GM23338 (cell line): ENCODE measurements around the gene HS3ST6.
"Not testable (repeated sequence)": the region's sequence is repeated elsewhere in the genome, so short reads cannot be mapped to it uniquely, and the experiment has no call there.

ENCODE experiments used
- EZH2 ChIP-seq: fragments of 200-600 bp; sonication (generic); IDR thresholded peaks from one replicate; pipeline ENCODE4 v1.8.0; 2017; ENCODE audit warnings: antibody characterized with exemption, mild to moderate bottlenecking, low read depth; ENCODE audit not compliant: unreplicated experiment
- EZH2phosphoT487 ChIP-seq: fragments of 200-600 bp; sonication (generic); IDR thresholded peaks from one replicate; pipeline ENCODE4 v1.8.1; 2018; ENCODE audit warnings: antibody characterized with exemption; ENCODE audit not compliant: unreplicated experiment
- POLR2AphosphoS5 ChIP-seq: IDR thresholded peaks from 2 replicates; pipeline ENCODE4 v1.6.1; 2016; ENCODE audit warnings: antibody characterized with exemption, low read depth
- STAT1 ChIP-seq: IDR thresholded peaks from one replicate; pipeline ENCODE4 v1.6.1; 2016; ENCODE audit warnings: antibody characterized with exemption; ENCODE audit not compliant: unreplicated experiment
- ZNF114 ChIP-seq: fragments of 250-450 bp; sonication (Bioruptor Pico); IDR thresholded peaks from 2 replicates; pipeline ENCODE4 v1.5.0; 2020; ENCODE audit warnings: mild to moderate bottlenecking, moderate library complexity
- TF ChIP-seq, protein P1 (sequence below), 2 experiments: fragments of 200-600 bp in 1 of 2; sonication (generic) in 1 of 2; conservative IDR thresholded peaks; 2 replicates each; pipeline versions ENCODE4 v1.5.1 to v1.6.1; 2016 to 2017; ENCODE audit warnings: antibody characterized with exemption in 2 of 2, low read depth in 2 of 2, mild to moderate bottlenecking in 2 of 2, moderate library complexity in 1 of 2
- TF ChIP-seq, protein P2 (sequence below): fragments of 250-450 bp; sonication (Bioruptor Pico); IDR thresholded peaks from 2 replicates; pipeline ENCODE4 v1.5.0; 2020; ENCODE audit warnings: mild to moderate bottlenecking, moderate library complexity
- TF ChIP-seq, protein P3 (sequence below): IDR thresholded peaks from one replicate; pipeline ENCODE4 v1.6.1; 2018; ENCODE audit warnings: antibody characterized with exemption; ENCODE audit not compliant: unreplicated experiment

DNA sequence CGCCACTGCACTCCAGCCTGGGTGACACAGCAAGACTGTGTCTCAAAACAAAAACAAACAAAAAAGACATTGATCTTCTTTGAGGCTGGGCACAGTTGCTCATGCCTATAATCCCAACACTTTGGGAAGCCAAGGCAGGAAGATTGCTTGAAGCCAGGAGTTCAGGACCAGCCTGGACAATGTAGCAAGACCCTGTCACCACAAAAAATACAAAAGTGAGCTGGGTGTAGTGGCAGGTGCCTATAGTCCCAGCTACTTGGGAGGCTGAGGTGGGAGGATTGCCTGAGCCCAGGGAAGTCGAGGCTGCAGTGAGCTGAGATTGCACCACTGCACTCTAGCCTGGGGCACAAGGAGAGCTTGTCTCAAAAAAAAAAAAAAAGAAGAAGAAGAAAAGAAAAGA, 20.5 kb downstream of the HS3ST6 start:
- TF ChIP-seq, protein P1, sequence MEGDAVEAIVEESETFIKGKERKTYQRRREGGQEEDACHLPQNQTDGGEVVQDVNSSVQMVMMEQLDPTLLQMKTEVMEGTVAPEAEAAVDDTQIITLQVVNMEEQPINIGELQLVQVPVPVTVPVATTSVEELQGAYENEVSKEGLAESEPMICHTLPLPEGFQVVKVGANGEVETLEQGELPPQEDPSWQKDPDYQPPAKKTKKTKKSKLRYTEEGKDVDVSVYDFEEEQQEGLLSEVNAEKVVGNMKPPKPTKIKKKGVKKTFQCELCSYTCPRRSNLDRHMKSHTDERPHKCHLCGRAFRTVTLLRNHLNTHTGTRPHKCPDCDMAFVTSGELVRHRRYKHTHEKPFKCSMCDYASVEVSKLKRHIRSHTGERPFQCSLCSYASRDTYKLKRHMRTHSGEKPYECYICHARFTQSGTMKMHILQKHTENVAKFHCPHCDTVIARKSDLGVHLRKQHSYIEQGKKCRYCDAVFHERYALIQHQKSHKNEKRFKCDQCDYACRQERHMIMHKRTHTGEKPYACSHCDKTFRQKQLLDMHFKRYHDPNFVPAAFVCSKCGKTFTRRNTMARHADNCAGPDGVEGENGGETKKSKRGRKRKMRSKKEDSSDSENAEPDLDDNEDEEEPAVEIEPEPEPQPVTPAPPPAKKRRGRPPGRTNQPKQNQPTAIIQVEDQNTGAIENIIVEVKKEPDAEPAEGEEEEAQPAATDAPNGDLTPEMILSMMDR (conservative IDR thresholded peaks at IDR 0.05; ENCODE audit: low read depth in 2 of 2) = not testable (repeated sequence)
- TF ChIP-seq POLR2AphosphoS5; EZH2phosphoT487; EZH2; ZNF114 (CRISPR knock-in tag); STAT1: not testable (repeated sequence)
- TF ChIP-seq, protein P2, sequence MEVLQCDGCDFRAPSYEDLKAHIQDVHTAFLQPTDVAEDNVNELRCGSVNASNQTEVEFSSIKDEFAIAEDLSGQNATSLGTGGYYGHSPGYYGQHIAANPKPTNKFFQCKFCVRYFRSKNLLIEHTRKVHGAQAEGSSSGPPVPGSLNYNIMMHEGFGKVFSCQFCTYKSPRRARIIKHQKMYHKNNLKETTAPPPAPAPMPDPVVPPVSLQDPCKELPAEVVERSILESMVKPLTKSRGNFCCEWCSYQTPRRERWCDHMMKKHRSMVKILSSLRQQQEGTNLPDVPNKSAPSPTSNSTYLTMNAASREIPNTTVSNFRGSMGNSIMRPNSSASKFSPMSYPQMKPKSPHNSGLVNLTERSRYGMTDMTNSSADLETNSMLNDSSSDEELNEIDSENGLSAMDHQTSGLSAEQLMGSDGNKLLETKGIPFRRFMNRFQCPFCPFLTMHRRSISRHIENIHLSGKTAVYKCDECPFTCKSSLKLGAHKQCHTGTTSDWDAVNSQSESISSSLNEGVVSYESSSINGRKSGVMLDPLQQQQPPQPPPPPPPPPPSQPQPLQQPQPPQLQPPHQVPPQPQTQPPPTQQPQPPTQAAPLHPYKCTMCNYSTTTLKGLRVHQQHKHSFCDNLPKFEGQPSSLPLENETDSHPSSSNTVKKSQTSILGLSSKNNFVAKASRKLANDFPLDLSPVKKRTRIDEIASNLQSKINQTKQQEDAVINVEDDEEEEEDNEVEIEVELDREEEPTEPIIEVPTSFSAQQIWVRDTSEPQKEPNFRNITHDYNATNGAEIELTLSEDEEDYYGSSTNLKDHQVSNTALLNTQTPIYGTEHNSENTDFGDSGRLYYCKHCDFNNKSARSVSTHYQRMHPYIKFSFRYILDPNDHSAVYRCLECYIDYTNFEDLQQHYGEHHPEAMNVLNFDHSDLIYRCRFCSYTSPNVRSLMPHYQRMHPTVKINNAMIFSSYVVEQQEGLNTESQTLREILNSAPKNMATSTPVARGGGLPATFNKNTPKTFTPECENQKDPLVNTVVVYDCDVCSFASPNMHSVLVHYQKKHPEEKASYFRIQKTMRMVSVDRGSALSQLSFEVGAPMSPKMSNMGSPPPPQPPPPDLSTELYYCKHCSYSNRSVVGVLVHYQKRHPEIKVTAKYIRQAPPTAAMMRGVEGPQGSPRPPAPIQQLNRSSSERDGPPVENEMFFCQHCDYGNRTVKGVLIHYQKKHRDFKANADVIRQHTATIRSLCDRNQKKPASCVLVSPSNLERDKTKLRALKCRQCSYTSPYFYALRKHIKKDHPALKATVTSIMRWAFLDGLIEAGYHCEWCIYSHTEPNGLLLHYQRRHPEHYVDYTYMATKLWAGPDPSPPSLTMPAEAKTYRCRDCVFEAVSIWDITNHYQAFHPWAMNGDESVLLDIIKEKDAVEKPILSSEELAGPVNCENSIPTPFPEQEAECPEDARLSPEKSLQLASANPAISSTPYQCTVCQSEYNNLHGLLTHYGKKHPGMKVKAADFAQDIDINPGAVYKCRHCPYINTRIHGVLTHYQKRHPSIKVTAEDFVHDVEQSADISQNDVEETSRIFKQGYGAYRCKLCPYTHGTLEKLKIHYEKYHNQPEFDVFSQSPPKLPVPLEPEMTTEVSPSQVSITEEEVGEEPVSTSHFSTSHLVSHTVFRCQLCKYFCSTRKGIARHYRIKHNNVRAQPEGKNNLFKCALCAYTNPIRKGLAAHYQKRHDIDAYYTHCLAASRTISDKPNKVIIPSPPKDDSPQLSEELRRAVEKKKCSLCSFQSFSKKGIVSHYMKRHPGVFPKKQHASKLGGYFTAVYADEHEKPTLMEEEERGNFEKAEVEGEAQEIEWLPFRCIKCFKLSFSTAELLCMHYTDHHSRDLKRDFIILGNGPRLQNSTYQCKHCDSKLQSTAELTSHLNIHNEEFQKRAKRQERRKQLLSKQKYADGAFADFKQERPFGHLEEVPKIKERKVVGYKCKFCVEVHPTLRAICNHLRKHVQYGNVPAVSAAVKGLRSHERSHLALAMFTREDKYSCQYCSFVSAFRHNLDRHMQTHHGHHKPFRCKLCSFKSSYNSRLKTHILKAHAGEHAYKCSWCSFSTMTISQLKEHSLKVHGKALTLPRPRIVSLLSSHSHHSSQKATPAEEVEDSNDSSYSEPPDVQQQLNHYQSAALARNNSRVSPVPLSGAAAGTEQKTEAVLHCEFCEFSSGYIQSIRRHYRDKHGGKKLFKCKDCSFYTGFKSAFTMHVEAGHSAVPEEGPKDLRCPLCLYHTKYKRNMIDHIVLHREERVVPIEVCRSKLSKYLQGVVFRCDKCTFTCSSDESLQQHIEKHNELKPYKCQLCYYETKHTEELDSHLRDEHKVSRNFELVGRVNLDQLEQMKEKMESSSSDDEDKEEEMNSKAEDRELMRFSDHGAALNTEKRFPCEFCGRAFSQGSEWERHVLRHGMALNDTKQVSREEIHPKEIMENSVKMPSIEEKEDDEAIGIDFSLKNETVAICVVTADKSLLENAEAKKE (CRISPR knock-in tag) = not testable (repeated sequence)
- TF ChIP-seq, protein P3, sequence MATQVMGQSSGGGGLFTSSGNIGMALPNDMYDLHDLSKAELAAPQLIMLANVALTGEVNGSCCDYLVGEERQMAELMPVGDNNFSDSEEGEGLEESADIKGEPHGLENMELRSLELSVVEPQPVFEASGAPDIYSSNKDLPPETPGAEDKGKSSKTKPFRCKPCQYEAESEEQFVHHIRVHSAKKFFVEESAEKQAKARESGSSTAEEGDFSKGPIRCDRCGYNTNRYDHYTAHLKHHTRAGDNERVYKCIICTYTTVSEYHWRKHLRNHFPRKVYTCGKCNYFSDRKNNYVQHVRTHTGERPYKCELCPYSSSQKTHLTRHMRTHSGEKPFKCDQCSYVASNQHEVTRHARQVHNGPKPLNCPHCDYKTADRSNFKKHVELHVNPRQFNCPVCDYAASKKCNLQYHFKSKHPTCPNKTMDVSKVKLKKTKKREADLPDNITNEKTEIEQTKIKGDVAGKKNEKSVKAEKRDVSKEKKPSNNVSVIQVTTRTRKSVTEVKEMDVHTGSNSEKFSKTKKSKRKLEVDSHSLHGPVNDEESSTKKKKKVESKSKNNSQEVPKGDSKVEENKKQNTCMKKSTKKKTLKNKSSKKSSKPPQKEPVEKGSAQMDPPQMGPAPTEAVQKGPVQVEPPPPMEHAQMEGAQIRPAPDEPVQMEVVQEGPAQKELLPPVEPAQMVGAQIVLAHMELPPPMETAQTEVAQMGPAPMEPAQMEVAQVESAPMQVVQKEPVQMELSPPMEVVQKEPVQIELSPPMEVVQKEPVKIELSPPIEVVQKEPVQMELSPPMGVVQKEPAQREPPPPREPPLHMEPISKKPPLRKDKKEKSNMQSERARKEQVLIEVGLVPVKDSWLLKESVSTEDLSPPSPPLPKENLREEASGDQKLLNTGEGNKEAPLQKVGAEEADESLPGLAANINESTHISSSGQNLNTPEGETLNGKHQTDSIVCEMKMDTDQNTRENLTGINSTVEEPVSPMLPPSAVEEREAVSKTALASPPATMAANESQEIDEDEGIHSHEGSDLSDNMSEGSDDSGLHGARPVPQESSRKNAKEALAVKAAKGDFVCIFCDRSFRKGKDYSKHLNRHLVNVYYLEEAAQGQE = not testable (repeated sequence)
